Keratinocyte (primary cell): ENCODE measurements around the gene SAMD14. TPM values are rescaled to one million over a fixed set of nuclear protein-coding genes. Genes with fewer than 3 reads are reported as not detected.

Experiments used
- DNase-seq: peaks from one replicate; pipeline ENCODE4 v3.0.0-alpha.2; 2011; ENCODE audit warnings: low read depth, missing footprints, low spot score
- FAIRE-seq: peaks from 2 replicates; lab custom pipeline; 2011; peaks lifted over from hg19 to GRCh38; lab: Jason Lieb, UNC
- H2AFZ ChIP-seq: 2 replicates; pipeline ENCODE4 v1.6.0; 2012; ENCODE audit warnings: low read length, control low read depth, inconsistent platforms; ENCODE audit not compliant: control insufficient read depth
- H3K27ac ChIP-seq: 2 replicates; pipeline ENCODE4 v1.5.1; 2011; ENCODE audit warnings: low read length; ENCODE audit not compliant: control insufficient read depth, insufficient read depth
- H3K27me3 ChIP-seq: 3 replicates; pipeline ENCODE4 v1.6.0; 2011; ENCODE audit warnings: low read length; ENCODE audit not compliant: control insufficient read depth, insufficient read depth; ENCODE audit errors: extremely low read depth
- H3K36me3 ChIP-seq, 2 experiments: 2 replicates in 1 of 2; 3 replicates in 1 of 2; pipeline ENCODE4 v1.5.1; 2011; ENCODE audit warnings: low read length in 2 of 2, mild to moderate bottlenecking in 1 of 2; ENCODE audit not compliant: control insufficient read depth in 2 of 2, insufficient read depth in 2 of 2; ENCODE audit errors: extremely low read depth in 1 of 2
- H3K4me1 ChIP-seq: 3 replicates; pipeline ENCODE4 v1.5.1; 2011; ENCODE audit warnings: low read length; ENCODE audit not compliant: control insufficient read depth, insufficient read depth; ENCODE audit errors: extremely low read depth
- H3K4me2 ChIP-seq: 3 replicates; pipeline ENCODE4 v1.6.0; 2011; ENCODE audit warnings: low read depth, low read length; ENCODE audit not compliant: control insufficient read depth, insufficient read depth; ENCODE audit errors: extremely low read depth
- H3K4me3 ChIP-seq, 3 experiments: fragments of 200-600 bp in 1 of 3; sonication (generic) in 1 of 3; 2 replicates in 2 of 3; 3 replicates in 1 of 3; pipeline ENCODE4 v1.5.1; 2011 to 2016; ENCODE audit warnings: low read length in 3 of 3, mild to moderate bottlenecking in 3 of 3, control low read depth in 2 of 3, inconsistent platforms in 1 of 3, low read depth in 1 of 3, mixed read lengths in 1 of 3, mixed run types in 1 of 3, moderate library complexity in 1 of 3; ENCODE audit not compliant: control insufficient read depth in 2 of 3, insufficient read depth in 2 of 3; ENCODE audit errors: extremely low read depth in 1 of 3
- H3K79me2 ChIP-seq: 2 replicates; pipeline ENCODE4 v1.6.0; 2012; ENCODE audit warnings: low read length; ENCODE audit not compliant: control insufficient read depth, insufficient read depth
- H3K9ac ChIP-seq: 3 replicates; pipeline ENCODE4 v1.6.0; 2011; ENCODE audit warnings: low read length; ENCODE audit not compliant: control insufficient read depth, insufficient read depth; ENCODE audit errors: extremely low read depth
- H3K9me1 ChIP-seq: 3 replicates; pipeline ENCODE4 v1.6.0; 2011; ENCODE audit warnings: low read length; ENCODE audit not compliant: control insufficient read depth, insufficient read depth; ENCODE audit errors: extremely low read depth
- H3K9me3 ChIP-seq: 2 replicates; pipeline ENCODE4 v1.5.1; 2012; ENCODE audit warnings: low read depth, low read length; ENCODE audit not compliant: control insufficient read depth
- H4K20me1 ChIP-seq: 3 replicates; pipeline ENCODE4 v1.6.0; 2011; ENCODE audit warnings: low read length; ENCODE audit not compliant: control insufficient read depth, insufficient read depth; ENCODE audit errors: extremely low read depth
- CTCF ChIP-seq, 3 experiments: IDR thresholded peaks in 1 of 3; conservative IDR thresholded peaks in 1 of 3; optimal IDR thresholded peaks in 1 of 3; 2 replicates in 2 of 3; 3 replicates in 1 of 3; pipeline versions ENCODE3 to v1.5.1; 2011; ENCODE audit warnings: low read length in 3 of 3, mild to moderate bottlenecking in 3 of 3, moderate library complexity in 2 of 3, control low read depth in 1 of 3, inconsistent platforms in 1 of 3; ENCODE audit not compliant: insufficient read depth in 2 of 3; ENCODE audit errors: extremely low read depth in 1 of 3
- EZH2 ChIP-seq: IDR thresholded peaks from one replicate; pipeline ENCODE4 v1.6.1; 2012; ENCODE audit warnings: inconsistent platforms, mild to moderate bottlenecking, low read length, moderate library complexity
- dilution Hi-C: fragments of 300-500 bp; cut with MboI; formaldehyde crosslinking; loops from one replicate; pipeline ENCODE4 v1.7.0; 2020; ENCODE audit warnings: low sequenced_read_pairs; ENCODE audit not compliant: extremely low pct_ligation_motif_present
- polyA plus RNA-seq, 5 experiments: library from polyadenylated mRNA; depleted of rRNA in 3 of 5; stranded (reverse) in 3 of 5; stranded (forward) in 1 of 5; unstranded in 1 of 5; fragments of >200 nt; gene quantifications; 1 replicate in 1 of 5; 2 replicates in 3 of 5; 3 replicates in 1 of 5; pipeline versions ENCODE4 v1.2.1 to v1.2.3, GENCODE V29; 2011 to 2012; ENCODE audit warnings: missing spikeins in 2 of 5, low read depth in 1 of 5, low replicate concordance in 1 of 5

The SAMD14 gene
- polyA plus RNA-seq, 1 donor (not counting 4 experiments of a cell fraction or from before 2014, with no cell fraction given): not detected

- Histone ChIP-seq H4K20me1 (peaks cover 4% of the 10 kb centered on the region), H3K79me2 (no peaks in the 10 kb centered on the region), H3K9me3 (no peaks in the 10 kb centered on the region), H3K36me3 (peaks cover 43 to 49% of the 10 kb centered on the region in 2 experiments), H3K4me1 (no peaks in the 10 kb centered on the region), H3K9ac (no peak overlapping the region), H3K27ac (no peak overlapping the region), H3K9me1 (no peaks in the 10 kb centered on the region), H2AFZ (no peak overlapping the region), H3K4me3 (no peak overlapping the region), H3K27me3 (peaks cover 5% of the 10 kb centered on the region), H3K4me2 (no peak overlapping the region)
- no peak for TF ChIP-seq EZH2
- no peak for TF ChIP-seq CTCF (optimal IDR thresholded peaks at IDR 0.05 in 1 of 3, IDR thresholded peaks at IDR 0.05 in 1 of 3, conservative IDR thresholded peaks at IDR 0.05 in 1 of 3; ENCODE audit: extremely low read depth in 1 of 3, insufficient read depth in 2 of 3, low read length in 3 of 3)
- FAIRE-seq (no peak), DNase-seq (no peak)
- dilution Hi-C loops: no loop called here
Measured at GRCh38 chr17:50135316-50136095, 5.5 kb upstream of the SAMD14 start.

- dilution Hi-C loops: no loop called here
- Histone ChIP-seq H3K79me2 (no peaks in the 10 kb centered on the region), H3K27ac (no peak overlapping the region), H3K4me2 (no peak overlapping the region), H3K9me3 (no peaks in the 10 kb centered on the region), H3K27me3 (peaks cover 11% of the 10 kb centered on the region), H3K4me1 (peaks cover 3% of the 10 kb centered on the region), H2AFZ (no peak overlapping the region), H3K9me1 (no peaks in the 10 kb centered on the region), H3K9ac (no peak overlapping the region), H3K4me3 (no peak overlapping the region), H3K36me3 (peaks cover 38 to 39% of the 10 kb centered on the region in 2 experiments), H4K20me1 (no peaks in the 10 kb centered on the region)
- no peak for DNase-seq
- no peak for TF ChIP-seq EZH2
- peak in 1 of 3 experiments; percentile 2 for TF ChIP-seq CTCF (optimal IDR thresholded peaks at IDR 0.05 in 1 of 3, IDR thresholded peaks at IDR 0.05 in 1 of 3, conservative IDR thresholded peaks at IDR 0.05 in 1 of 3; ENCODE audit: extremely low read depth in 1 of 3, insufficient read depth in 2 of 3, low read length in 3 of 3)
- FAIRE-seq: no peak
Measured at GRCh38 chr17:50134206-50135110, 4.5 kb upstream of the SAMD14 start.
